ENCODE data around the gene COQ10A. TPM values are rescaled to one million over a fixed set of nuclear protein-coding genes. Genes with fewer than 3 reads are reported as not detected.

The COQ10A gene
- total and polyA plus RNA-seq, 2 of the 13 experiments (the other 11 are each of a cell fraction or from before 2014, with no cell fraction given): 21.0 to 37.3 TPM

GRCh38 chr12:56231184-56231582, 35.6 kb upstream of the COQ10A start (continued):
- TF ChIP-seq ZNF687 (CRISPR knock-in tag; IDR thresholded peaks at IDR 0.05) (peak; percentile 64), AGO2 (optimal IDR thresholded peaks at IDR 0.05; ENCODE audit: low read depth, low read length) (peak; percentile 75)

GRCh38 chr12:56234746-56235436, 31.9 kb upstream of the COQ10A start:
- Histone ChIP-seq H3K4me2 (ENCODE audit: low read depth, low read length) (no peak overlapping the region), H4K20me1 (ENCODE audit: insufficient read depth, low read length) (no peaks in the 10 kb centered on the region), H3K4me3 (replicated peaks in 1 of 3; ENCODE audit: insufficient read depth in 1 of 3, low read depth in 2 of 3, low read length in 3 of 3) (no peak overlapping the region), H3K9ac (ENCODE audit: insufficient read depth, low read depth, low read length) (no peak overlapping the region), H3K27me3 (ENCODE audit: control insufficient read depth in 1 of 2, insufficient read depth in 2 of 2, low read length in 2 of 2) (no peaks in the 10 kb centered on the region), H3K79me2 (ENCODE audit: insufficient read depth, low read length) (peaks cover 24% of the 10 kb centered on the region), H3K4me1 (ENCODE audit: insufficient read depth, low read length) (peaks cover 26% of the 10 kb centered on the region), H3K9me3 (ENCODE audit: low read length) (no peaks in the 10 kb centered on the region), H2AFZ (ENCODE audit: low read length) (no peak overlapping the region), H3K36me3 (replicated peaks in 1 of 2; ENCODE audit: control insufficient read depth in 1 of 2, insufficient read depth in 2 of 2, low read length in 2 of 2) (peaks cover 4 to 15% of the 10 kb centered on the region in 2 experiments; a peak in 3 of 5 replicates), H3K27ac (ENCODE audit: extremely low read length, insufficient read depth, low read length) (no peak overlapping the region)
- intact Hi-C loops (cut with micrococcal nuclease; ENCODE audit: unreplicated experiment): no loop called here
- ChIA-PET POLR2A (interaction anchor here (0.7 to 5.8 kb wide), 3 partner anchors 13 to 29 kb away, joined by 3 to 96 read pairs (median 9); partner anchors contain the start of gene RNF41), CTCF (ENCODE audit: low intra/inter-chr PET ratio, low total read pairs) (interaction anchor here (1.1 kb wide), 1 partner anchor 24 kb away, joined by 3 read pairs; no protein-coding TSS in a partner anchor)
- in situ Hi-C loops (cut with HindIII; ENCODE audit: extremely low pct_ligation_motif_present, low pct_unique_long_range_greater_than_20kb): no loop called here
- no peak for DNase-seq (ENCODE audit: low spot score)
- ATAC-seq: no peak
- TF ChIP-seq MAX (IDR thresholded peaks at IDR 0.05): no peak
- TF ChIP-seq RFXAP (CRISPR knock-in tag; IDR thresholded peaks at IDR 0.05; ENCODE audit: borderline replicate concordance): no peak
- TF ChIP-seq ZNF552 (CRISPR knock-in tag; IDR thresholded peaks at IDR 0.05; ENCODE audit: borderline replicate concordance): no peak
- TF ChIP-seq ZNF607 (CRISPR knock-in tag; IDR thresholded peaks at IDR 0.05; ENCODE audit: borderline replicate concordance): no peak
- TF ChIP-seq POLR2A (IDR thresholded peaks at IDR 0.05; ENCODE audit: insufficient read depth in 1 of 2, low read depth in 2 of 2, low read length in 2 of 2): peak in 1 of 2 experiments; percentile 18; a peak in 1 of 4 replicates
- no peak for TF ChIP-seq ZFP1 (CRISPR knock-in tag; IDR thresholded peaks at IDR 0.05)
- no peak for TF ChIP-seq ZSCAN20 (CRISPR knock-in tag; IDR thresholded peaks at IDR 0.05; ENCODE audit: borderline replicate concordance)
- no peak for TF ChIP-seq EED (CRISPR knock-in tag; IDR thresholded peaks at IDR 0.05)
- TF ChIP-seq CREM (IDR thresholded peaks at IDR 0.05): no peak
- TF ChIP-seq CREM (CRISPR knock-in tag; IDR thresholded peaks at IDR 0.05): no peak
- BruUV-seq (replicated peaks): no TSS peak
- FAIRE-seq: no peak
- WGBS (ENCODE audit: low lambda C conversion rate): 95% methylated on average over 15 of the region's 16 CpGs

Measured in HepG2 (cell line).